ENCODE results near the gene DBNL. TPM values are rescaled to one million over a fixed set of nuclear protein-coding genes. Genes with fewer than 3 reads are reported as not detected.

DBNL gene
- total RNA-seq, 3 donors from 2014 or later = 90.8 to 110 (median 102) TPM

GRCh38 chr7:44056681-44057080 lies 12.2 kb downstream of the DBNL start:
- no peak overlapping the region for H3K4me3 ChIP-seq
- intact Hi-C loops (cut with DNase I; ENCODE audit: low total_unique reads) = no loop called here
- no peaks in the 10 kb centered on the region for H3K27me3 ChIP-seq
- H3K9me3 ChIP-seq = no peaks in the 10 kb centered on the region
- H3K36me3 ChIP-seq = peaks cover 10% of the 10 kb centered on the region
- no peak overlapping the region for H3K27ac ChIP-seq
- no peaks in the 10 kb centered on the region for H3K4me1 ChIP-seq
- peak in 1 of 2 donors; percentile 20 for DNase-seq (ENCODE audit: low spot score in 2 of 2)
- TF ChIP-seq CTCF (IDR thresholded peaks at IDR 0.05) = no peak

DNA sequence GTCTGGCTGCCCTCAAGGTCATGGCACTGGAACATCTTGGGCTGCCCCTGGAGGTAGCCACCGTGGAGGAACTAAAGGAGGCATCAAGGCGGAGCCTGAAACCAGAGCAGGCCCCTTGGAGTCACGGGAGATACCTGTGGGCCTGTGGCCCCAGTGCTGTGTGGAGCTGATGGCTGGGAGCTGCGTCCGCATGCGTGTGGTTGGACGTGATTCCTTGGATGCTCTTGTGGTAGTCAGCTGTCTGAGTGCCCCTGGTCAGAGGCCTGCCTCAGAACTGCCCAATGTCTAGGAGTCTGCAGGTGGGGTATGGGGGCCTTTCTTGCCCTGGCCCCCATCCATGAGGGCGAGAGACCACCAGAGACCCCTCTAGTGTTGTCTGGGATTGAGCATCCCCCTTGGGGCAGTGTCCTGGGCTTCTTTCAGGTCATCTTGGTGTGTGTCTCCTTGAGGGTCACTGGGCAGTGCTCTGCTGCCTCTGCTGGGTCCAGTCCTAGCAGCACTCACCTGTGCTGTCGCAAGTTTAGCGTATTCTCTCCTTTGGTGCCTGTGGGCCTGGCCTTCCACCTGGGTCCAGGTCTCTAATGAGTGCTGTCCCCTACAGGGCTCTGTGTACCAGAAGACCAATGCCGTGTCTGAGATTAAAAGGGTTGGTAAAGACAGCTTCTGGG lies 12.8 kb downstream of the DBNL start:
- no peaks in the 10 kb centered on the region for H3K9me3 ChIP-seq
- H3K27ac ChIP-seq = no peak overlapping the region
- H3K4me1 ChIP-seq = no peaks in the 10 kb centered on the region
- H3K27me3 ChIP-seq = no peaks in the 10 kb centered on the region
- H3K36me3 ChIP-seq = peaks cover 10% of the 10 kb centered on the region
- intact Hi-C loops (cut with DNase I; ENCODE audit: low total_unique reads) = no loop called here
- TF ChIP-seq CTCF (IDR thresholded peaks at IDR 0.05) (no peak), POLR2AphosphoS5 (IDR thresholded peaks at IDR 0.05) (no peak), POLR2A (IDR thresholded peaks at IDR 0.05) (no peak)
- H3K4me3 ChIP-seq = no peak overlapping the region
- DNase-seq (ENCODE audit: low spot score in 2 of 2) = no peak

GRCh38 chr7:44057849-44058758 lies 13.6 kb downstream of the DBNL start:
- H3K27me3 ChIP-seq = no peaks in the 10 kb centered on the region
- no peaks in the 10 kb centered on the region for H3K9me3 ChIP-seq
- H3K4me1 ChIP-seq = no peaks in the 10 kb centered on the region
- peak in 1 of 2 donors; percentile 35 for DNase-seq (ENCODE audit: low spot score in 2 of 2)
- TF ChIP-seq POLR2A (IDR thresholded peaks at IDR 0.05) (no peak), POLR2AphosphoS5 (IDR thresholded peaks at IDR 0.05) (no peak), CTCF (IDR thresholded peaks at IDR 0.05) (no peak)
- no peak overlapping the region for H3K27ac ChIP-seq
- intact Hi-C loops (cut with DNase I; ENCODE audit: low total_unique reads) = no loop called here
- H3K4me3 ChIP-seq = no peak overlapping the region
- peaks cover 10% of the 10 kb centered on the region for H3K36me3 ChIP-seq

GRCh38 chr7:44058759-44059218 lies 14.3 kb downstream of the DBNL start:
- peaks cover 10% of the 10 kb centered on the region for H3K36me3 ChIP-seq
- no peaks in the 10 kb centered on the region for H3K9me3 ChIP-seq
- no peak overlapping the region for H3K27ac ChIP-seq
- H3K27me3 ChIP-seq = no peaks in the 10 kb centered on the region
- DNase-seq (ENCODE audit: low spot score in 2 of 2) = peak in 1 of 2 donors; percentile 25
- intact Hi-C loops (cut with DNase I; ENCODE audit: low total_unique reads) = no loop called here
- no peak overlapping the region for H3K4me3 ChIP-seq
- TF ChIP-seq POLR2A (IDR thresholded peaks at IDR 0.05) (no peak), POLR2AphosphoS5 (IDR thresholded peaks at IDR 0.05) (no peak), CTCF (IDR thresholded peaks at IDR 0.05) (no peak)
- no peaks in the 10 kb centered on the region for H3K4me1 ChIP-seq
